ENCODE results near the gene PNISR. TPM values are rescaled to one million over a fixed set of nuclear protein-coding genes. Genes with fewer than 3 reads are reported as not detected.
"Not testable (repeated sequence)": the region's sequence is repeated elsewhere in the genome, so short reads cannot be mapped to it uniquely, and the experiment has no call there.

PNISR gene, protein sequence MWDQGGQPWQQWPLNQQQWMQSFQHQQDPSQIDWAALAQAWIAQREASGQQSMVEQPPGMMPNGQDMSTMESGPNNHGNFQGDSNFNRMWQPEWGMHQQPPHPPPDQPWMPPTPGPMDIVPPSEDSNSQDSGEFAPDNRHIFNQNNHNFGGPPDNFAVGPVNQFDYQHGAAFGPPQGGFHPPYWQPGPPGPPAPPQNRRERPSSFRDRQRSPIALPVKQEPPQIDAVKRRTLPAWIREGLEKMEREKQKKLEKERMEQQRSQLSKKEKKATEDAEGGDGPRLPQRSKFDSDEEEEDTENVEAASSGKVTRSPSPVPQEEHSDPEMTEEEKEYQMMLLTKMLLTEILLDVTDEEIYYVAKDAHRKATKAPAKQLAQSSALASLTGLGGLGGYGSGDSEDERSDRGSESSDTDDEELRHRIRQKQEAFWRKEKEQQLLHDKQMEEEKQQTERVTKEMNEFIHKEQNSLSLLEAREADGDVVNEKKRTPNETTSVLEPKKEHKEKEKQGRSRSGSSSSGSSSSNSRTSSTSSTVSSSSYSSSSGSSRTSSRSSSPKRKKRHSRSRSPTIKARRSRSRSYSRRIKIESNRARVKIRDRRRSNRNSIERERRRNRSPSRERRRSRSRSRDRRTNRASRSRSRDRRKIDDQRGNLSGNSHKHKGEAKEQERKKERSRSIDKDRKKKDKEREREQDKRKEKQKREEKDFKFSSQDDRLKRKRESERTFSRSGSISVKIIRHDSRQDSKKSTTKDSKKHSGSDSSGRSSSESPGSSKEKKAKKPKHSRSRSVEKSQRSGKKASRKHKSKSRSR
- 100 to 1,000 TPM; 135 to 142 TPM for total RNA-seq

DNA sequence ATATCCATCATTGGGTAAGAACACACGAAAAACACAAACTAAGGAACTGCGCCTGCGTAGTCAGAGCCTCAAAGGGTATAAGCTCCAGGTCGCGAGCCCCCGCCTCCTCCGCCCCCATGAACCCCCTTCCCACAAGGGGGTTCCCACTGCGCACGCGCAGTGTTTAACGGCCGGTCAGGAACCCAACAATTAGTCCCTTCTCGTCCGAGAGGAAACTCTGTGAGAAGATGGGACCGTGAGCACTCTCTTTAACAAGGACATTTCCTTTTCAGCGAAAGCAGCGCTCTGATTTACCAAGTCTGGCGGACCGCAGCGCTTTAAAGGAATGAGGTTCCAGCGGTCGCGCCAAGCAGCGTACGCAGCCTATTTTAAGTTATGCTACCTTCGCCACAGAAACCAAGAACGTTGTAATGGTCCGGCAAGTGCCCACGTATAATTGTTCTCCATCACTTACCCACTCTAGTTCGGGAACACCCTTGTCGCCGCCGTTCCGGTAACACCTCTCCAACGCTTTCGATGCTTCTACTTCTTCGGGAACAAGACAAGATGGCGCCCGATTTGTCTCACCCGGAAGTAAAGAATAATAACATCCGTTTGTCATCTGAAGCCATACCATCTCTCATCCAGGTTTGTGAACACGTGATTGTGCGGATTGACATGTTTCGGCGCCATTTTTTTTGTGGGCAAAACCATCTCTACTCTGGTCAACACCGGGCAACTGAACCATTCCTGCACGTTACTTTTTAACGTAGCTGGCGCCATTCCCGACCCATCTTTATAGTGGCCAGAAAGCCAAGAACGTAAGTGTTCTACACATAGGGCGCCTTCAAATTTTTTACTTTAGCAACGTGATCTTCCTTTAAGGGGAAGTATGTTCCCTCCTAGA, at the start of gene PNISR:
PNISR (minus strand) TSS at position 548 of the 886 bp plus-strand sequence. CDS start 10,649 bp downstream, outside the sequence.
- CTCF ChIA-PET = interaction anchor here (0.9 to 3.1 kb wide), 13 partner anchors 8 to 143 kb away, joined by 3 to 17 read pairs (median 5); partner anchors contain the start of genes CCNC and COQ3
- H3K36me3 Mint-ChIP-seq (ENCODE audit: low read depth) = peaks cover 39% of the 10 kb centered on the region
- no peaks in the 10 kb centered on the region for H3K9me3 Mint-ChIP-seq
- H3K4me1 Mint-ChIP-seq = peaks cover 60% of the 10 kb centered on the region
- peak within 1 kb of the TSS; percentile 99 for H3K27ac Mint-ChIP-seq
- DNase-seq = peak; percentile 90
- H3K4me3 Mint-ChIP-seq = peak within 1 kb of the TSS; percentile 87
- H3K27me3 Mint-ChIP-seq = no peaks in the 10 kb centered on the region
- POLR2A ChIA-PET = interaction anchor here (0.8 to 3.8 kb wide), 15 partner anchors 8 to 143 kb away, joined by 3 to 46 read pairs (median 6); partner anchors contain the start of genes CCNC, COQ3 and USP45

DNA sequence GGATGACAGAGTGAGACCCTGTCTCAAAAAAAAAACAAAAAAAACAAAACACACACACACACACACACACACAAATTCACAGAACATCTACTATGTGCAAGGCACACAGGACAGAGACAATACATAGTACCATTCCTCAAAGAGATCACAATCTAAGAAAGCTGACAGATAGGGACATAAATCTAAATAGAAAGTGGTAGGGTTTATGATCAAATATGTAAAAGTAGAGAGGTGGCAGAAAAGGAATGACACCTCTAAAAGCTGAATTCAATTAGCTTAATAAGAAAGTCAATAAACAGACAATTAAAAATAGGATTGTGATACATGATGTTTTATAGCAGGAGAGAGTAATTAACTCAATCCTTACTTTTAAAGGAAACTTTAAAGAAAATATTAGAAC, 48.6 kb upstream of the PNISR start:
- CTCF ChIA-PET = interaction anchor here (1.3 kb wide), 1 partner anchor 9 kb away, joined by 3 read pairs; no protein-coding TSS in a partner anchor
- Mint-ChIP-seq H3K36me3 (ENCODE audit: low read depth) (peaks cover 9% of the 10 kb centered on the region), H3K27ac (no peak overlapping the region), H3K4me3 (no peak overlapping the region), H3K27me3 (no peaks in the 10 kb centered on the region), H3K4me1 (no peaks in the 10 kb centered on the region), H3K9me3 (no peaks in the 10 kb centered on the region)
- POLR2A ChIA-PET = no interaction called here
- no peak for DNase-seq

DNA sequence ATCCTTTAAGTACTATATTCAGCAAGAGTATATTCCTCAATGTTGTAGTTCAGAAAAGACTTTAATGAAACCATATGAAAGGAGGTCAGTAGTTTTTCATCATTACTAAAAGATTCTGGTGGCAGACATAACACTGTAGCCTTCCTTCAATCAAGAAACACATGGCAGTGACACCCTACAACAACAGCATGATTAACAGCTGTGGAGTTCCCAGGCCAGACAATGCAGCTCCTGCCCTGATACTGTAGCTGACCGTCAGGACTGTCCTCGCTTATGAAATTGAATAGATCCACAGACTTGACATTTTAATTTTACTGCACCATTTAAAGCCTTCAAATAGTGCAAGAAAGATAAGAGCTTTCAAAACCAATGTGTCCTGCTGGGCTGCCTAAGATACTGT, 46.5 kb upstream of the PNISR start:
- H3K4me3 Mint-ChIP-seq = no peak overlapping the region
- DNase-seq = no peak
- ChIA-PET POLR2A (interaction anchor here (0.9 kb wide), 1 partner anchor 8 kb away, joined by 3 read pairs; no protein-coding TSS in a partner anchor), CTCF (no interaction called here)
- no peaks in the 10 kb centered on the region for H3K27me3 Mint-ChIP-seq
- H3K4me1 Mint-ChIP-seq = no peaks in the 10 kb centered on the region
- H3K9me3 Mint-ChIP-seq = no peaks in the 10 kb centered on the region
- H3K27ac Mint-ChIP-seq = no peak overlapping the region
- peaks cover 3% of the 10 kb centered on the region for H3K36me3 Mint-ChIP-seq (ENCODE audit: low read depth)

DNA sequence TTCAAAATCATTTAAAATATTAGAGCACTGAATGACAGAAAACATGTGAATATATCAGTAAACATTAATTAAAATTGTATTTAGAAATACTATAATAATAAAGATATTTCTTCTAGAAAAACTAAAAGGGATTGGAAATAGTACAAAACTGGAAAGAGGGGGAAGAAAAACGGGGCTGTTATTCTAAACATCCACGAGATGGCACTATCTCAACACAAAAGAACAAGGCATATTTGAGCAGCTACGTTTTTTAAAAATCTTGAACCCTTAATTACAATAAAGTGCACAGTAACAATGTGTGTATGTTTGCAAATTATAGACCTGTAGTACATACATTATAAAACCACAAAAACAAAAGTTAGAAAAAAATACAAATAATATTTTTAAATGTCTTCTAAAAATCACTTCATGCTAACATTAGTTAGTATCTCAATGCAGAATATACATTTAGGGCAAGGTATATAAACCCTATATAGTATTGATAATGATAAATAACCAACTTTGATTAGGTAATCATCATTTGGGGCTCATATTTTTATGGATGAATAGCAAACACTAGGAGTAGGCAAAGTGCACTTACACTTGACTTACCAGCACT, 42.5 kb upstream of the PNISR start:
- H3K4me3 Mint-ChIP-seq = no peak overlapping the region
- ChIA-PET POLR2A (interaction anchor here (1.0 kb wide), 2 partner anchors 42 to 101 kb away, joined by 3 to 4 read pairs; partner anchors contain the start of gene CCNC), CTCF (interaction anchor here (0.5 to 2.6 kb wide), 7 partner anchors 10 to 640 kb away, joined by 3 to 20 read pairs (median 3); no protein-coding TSS in a partner anchor)
- H3K4me1 Mint-ChIP-seq = no peaks in the 10 kb centered on the region
- H3K36me3 Mint-ChIP-seq (ENCODE audit: low read depth) = no peaks in the 10 kb centered on the region
- H3K9me3 Mint-ChIP-seq = no peaks in the 10 kb centered on the region
- no peak for DNase-seq
- no peak overlapping the region for H3K27ac Mint-ChIP-seq
- H3K27me3 Mint-ChIP-seq = no peaks in the 10 kb centered on the region

DNA sequence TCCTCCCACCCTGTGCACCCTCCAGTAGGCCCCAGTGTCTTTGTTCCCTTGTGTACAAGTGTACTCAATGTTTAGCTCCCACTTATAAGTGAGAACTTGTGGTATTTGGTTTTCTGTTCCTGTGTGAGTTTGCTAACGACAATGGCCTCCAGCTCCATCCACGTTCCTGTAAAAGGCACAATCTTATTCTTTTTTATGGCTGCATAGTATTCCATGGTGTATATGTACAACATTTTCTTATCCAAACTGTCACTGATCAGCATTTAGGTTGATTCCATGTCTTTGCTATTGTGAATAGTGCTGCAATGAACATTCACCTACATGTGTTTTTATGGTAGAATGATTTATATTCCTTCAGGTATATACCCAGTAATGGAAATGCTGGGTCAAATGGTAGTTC, 34.0 kb upstream of the PNISR start:
- not testable (repeated sequence) for H3K4me1 Mint-ChIP-seq, H3K27me3 Mint-ChIP-seq

DNA sequence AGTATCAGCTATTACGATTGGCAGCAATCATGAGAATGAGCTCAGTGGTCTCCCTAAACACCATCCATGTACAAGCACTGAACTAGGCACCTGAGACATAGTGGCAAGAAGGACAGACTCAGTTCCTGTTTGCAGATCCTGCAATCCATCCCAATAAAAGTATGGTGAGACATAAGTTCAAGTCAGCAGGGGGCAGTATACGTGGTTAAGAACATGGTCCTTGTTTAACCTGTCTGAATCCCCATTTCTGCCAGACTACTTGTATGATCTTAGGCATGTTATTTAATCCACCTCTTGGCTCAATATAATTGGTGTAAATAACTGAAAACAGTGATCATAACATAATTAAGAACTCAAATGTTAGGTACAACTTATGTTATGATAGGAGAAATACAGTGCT, 33.2 kb upstream of the PNISR start:
- peaks cover 12% of the 10 kb centered on the region for H3K36me3 Mint-ChIP-seq (ENCODE audit: low read depth)
- H3K27ac Mint-ChIP-seq = no peak overlapping the region
- ChIA-PET CTCF (interaction anchor here (1.5 kb wide), 1 partner anchor 10 kb away, joined by 4 read pairs; no protein-coding TSS in a partner anchor), POLR2A (no interaction called here)
- H3K4me1 Mint-ChIP-seq = no peaks in the 10 kb centered on the region
- H3K4me3 Mint-ChIP-seq = no peak overlapping the region
- no peaks in the 10 kb centered on the region for H3K9me3 Mint-ChIP-seq
- no peak for DNase-seq
- no peaks in the 10 kb centered on the region for H3K27me3 Mint-ChIP-seq

More for the DNA sequence above, 34.0 kb upstream of the PNISR start:
- peaks cover 12% of the 10 kb centered on the region for H3K36me3 Mint-ChIP-seq (ENCODE audit: low read depth)
- POLR2A ChIA-PET, H3K27ac Mint-ChIP-seq, DNase-seq, CTCF ChIA-PET, H3K9me3 Mint-ChIP-seq, H3K4me3 Mint-ChIP-seq: not testable (repeated sequence)

DNA sequence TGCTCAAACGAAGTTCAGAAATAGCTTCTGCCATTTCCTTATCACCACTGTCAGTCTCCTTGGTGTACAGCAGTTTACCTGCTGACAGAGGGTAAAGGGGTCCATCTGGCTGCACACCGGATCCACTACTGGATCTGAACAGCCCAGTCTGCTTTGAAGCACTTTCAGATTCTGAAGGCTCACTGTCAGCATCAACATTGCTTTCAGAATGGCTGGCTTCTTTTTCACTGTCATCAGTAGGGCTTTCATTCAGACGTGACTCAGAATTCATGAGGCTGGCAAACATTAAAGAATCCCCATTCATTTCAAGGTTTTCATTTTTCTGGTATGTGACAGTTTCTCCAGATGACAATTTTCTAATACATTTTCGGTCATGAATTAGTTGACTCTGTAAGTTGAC, 21.0 kb upstream of the PNISR start:
- no peak overlapping the region for H3K4me3 Mint-ChIP-seq
- H3K36me3 Mint-ChIP-seq (ENCODE audit: low read depth) = peaks cover 31% of the 10 kb centered on the region
- no peak for DNase-seq
- no peaks in the 10 kb centered on the region for H3K27me3 Mint-ChIP-seq
- ChIA-PET CTCF (interaction anchor here (0.8 to 1.1 kb wide), 2 partner anchors 13 to 45 kb away, joined by 3 read pairs; no protein-coding TSS in a partner anchor), POLR2A (no interaction called here)
- no peaks in the 10 kb centered on the region for H3K4me1 Mint-ChIP-seq
- H3K27ac Mint-ChIP-seq = no peak overlapping the region
- peaks cover 16% of the 10 kb centered on the region for H3K9me3 Mint-ChIP-seq

DNA sequence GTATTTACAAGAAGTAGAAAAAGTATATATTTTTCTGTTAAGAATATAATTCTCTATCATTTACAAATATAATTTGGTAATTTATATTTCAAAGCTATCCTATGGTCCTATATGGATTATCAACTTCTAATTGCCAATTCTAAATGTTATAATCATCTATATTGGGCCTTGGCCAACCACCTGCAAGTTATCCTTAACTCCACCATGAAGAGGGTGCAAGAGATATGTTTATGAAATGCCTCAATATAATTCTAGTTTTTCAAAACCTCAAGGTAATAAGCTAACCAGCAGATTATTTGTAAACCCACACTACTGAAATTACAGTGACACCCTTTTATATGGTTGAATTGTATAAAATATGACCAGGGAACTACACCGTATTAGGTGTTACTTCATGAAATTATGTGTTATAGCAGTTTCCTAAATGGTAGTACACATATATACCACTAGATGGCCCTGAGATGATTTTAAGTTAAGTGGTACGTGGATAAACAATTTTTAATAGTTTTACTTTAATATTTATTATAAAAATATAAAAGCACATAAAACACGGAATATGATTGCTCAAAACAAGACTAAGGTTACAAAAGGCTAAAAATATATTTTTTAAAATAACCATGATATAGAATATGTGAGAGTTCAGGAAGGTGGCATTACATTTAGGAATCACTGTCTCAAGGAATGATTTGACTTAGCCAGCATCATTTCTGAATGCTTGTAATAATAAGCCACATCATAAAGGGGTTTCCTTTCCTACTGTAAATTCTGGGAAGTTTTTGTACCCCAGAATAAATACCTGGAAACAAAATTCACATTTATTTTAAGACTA, 9.8 kb upstream of the PNISR start:
- Mint-ChIP-seq H3K4me3 (no peak overlapping the region), H3K36me3 (ENCODE audit: low read depth) (peaks cover 4% of the 10 kb centered on the region), H3K9me3 (no peaks in the 10 kb centered on the region), H3K27ac (no peak overlapping the region), H3K4me1 (peaks cover 2% of the 10 kb centered on the region), H3K27me3 (no peaks in the 10 kb centered on the region)
- POLR2A ChIA-PET = interaction anchor here (1.6 kb wide), 1 partner anchor 9 kb away, joined by 6 read pairs; the partner anchor contains the start of gene PNISR
- no peak for DNase-seq
- CTCF ChIA-PET = interaction anchor here (0.9 to 2.5 kb wide), 4 partner anchors 10 to 104 kb away, joined by 3 to 17 read pairs (median 4); partner anchors contain the start of gene PNISR

DNA sequence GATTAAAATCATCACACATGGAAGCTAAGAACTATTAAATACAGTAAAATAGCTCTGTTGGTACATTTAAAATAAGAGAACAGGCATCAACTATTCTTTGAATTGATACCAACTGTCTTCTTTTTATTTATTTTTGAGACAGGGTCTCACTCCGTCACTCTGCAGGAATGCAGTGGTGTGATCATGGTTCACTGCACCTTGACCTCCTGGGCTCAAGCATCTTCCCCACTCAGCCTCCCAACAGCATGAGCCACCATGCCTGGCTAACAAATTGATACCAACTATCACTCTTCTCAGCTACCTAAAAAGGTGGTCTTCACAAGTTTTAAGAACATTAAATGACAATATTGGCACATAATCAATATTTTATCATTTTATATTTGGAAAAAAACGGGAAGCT, 7.8 kb upstream of the PNISR start:
- ChIA-PET CTCF (interaction anchor here (0.6 to 2.5 kb wide), 7 partner anchors 8 to 98 kb away, joined by 3 to 17 read pairs (median 3); partner anchors contain the start of gene PNISR), POLR2A (interaction anchor here (0.7 to 1.3 kb wide), 2 partner anchors 9 to 62 kb away, joined by 3 to 6 read pairs; no protein-coding TSS in a partner anchor)
- no peak for DNase-seq
- H3K4me1 Mint-ChIP-seq = peaks cover 5% of the 10 kb centered on the region
- no peaks in the 10 kb centered on the region for H3K9me3 Mint-ChIP-seq
- H3K36me3 Mint-ChIP-seq (ENCODE audit: low read depth) = peaks cover 6% of the 10 kb centered on the region
- H3K27ac Mint-ChIP-seq = no peak overlapping the region
- H3K27me3 Mint-ChIP-seq = no peaks in the 10 kb centered on the region
- no peak overlapping the region for H3K4me3 Mint-ChIP-seq

DNA sequence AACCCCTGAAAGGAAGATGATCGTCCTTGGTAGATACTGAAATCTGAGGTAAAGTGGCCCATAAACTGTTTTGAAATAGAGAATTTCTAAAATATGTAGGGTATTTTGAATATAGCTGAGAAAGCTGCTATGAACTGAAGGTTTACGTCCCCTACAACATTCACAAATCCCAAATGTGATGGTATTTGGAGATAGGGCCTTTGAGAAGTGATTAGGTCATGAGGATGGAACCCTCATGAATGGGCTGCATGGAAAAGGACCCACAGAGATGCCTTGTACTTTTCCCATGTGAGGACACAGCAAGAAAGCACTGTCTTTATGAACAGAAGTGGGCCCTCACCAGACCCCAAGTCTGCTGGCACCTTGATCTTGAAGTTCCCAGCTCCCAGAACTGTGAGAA, 6.8 kb upstream of the PNISR start:
- no peak for DNase-seq
- Mint-ChIP-seq H3K36me3 (ENCODE audit: low read depth) (peaks cover 14% of the 10 kb centered on the region), H3K9me3 (no peaks in the 10 kb centered on the region), H3K27me3 (no peaks in the 10 kb centered on the region), H3K27ac (no peak overlapping the region), H3K4me3 (no peak overlapping the region), H3K4me1 (peaks cover 15% of the 10 kb centered on the region)
- ChIA-PET POLR2A (no interaction called here), CTCF (interaction anchor here (1.0 kb wide), 1 partner anchor 51 kb away, joined by 3 read pairs; no protein-coding TSS in a partner anchor)

DNA sequence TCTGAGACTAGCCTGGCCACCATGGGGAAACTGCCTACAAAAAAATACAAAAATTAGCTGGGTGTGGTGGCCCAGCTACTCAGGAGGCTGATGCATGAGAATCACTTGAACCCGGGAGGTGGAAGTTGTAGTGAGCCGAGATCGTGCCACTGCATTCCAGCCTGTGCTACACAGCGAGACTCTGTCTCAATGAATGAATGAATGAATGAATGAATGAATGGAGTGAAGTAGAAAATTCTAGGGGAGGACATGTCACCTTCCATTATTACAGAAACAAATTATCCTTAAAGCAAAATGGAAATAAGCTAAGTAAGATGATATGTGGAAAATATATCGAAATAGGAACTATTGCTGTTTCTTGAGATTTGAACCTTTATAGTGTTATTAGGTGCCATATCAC, 2.9 kb upstream of the PNISR start:
- Mint-ChIP-seq H3K27ac (no peak overlapping the region), H3K4me1 (peaks cover 39% of the 10 kb centered on the region), H3K27me3 (no peaks in the 10 kb centered on the region), H3K4me3 (no peak overlapping the region), H3K9me3 (no peaks in the 10 kb centered on the region), H3K36me3 (ENCODE audit: low read depth) (peaks cover 27% of the 10 kb centered on the region)
- DNase-seq = no peak
- ChIA-PET POLR2A (no interaction called here), CTCF (no interaction called here)
